ENCODE measurements around the gene MED16.

DNA sequence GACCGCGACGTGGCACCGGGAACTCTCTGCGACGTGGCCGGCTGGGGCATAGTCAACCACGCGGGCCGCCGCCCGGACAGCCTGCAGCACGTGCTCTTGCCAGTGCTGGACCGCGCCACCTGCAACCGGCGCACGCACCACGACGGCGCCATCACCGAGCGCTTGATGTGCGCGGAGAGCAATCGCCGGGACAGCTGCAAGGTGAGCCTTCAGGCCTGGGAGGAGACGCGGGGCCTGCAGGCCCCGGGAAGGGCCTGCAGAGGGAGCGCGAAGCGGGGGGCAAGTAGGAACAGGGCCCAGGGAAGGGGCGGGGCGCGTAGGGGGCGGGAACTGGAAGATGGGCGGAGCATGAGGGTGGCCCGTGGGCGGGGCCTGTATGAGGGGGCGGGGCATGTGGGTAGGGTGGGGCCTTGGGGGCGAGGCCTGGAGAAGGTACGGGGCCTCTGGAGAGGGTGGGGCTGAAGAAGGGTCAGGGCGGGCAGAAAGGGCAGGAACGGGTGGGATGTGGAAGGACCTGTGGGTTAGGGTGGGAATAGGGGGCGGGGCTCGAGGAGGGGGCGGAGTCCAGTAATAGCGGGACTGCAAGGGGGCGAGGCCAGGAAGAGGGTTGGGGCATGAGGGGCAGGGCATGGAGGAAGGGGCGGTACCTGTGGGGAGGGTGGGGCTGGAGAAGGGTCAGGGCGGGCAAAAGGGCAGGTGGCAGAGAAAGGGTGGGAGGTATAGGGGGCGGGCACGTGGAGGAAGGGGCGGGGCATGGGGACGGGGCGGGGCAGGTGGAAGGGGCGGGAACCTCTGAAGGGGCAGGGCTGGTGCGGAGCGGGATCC, 31.0 kb downstream of the MED16 start:
- TF ChIP-seq, protein P1, sequence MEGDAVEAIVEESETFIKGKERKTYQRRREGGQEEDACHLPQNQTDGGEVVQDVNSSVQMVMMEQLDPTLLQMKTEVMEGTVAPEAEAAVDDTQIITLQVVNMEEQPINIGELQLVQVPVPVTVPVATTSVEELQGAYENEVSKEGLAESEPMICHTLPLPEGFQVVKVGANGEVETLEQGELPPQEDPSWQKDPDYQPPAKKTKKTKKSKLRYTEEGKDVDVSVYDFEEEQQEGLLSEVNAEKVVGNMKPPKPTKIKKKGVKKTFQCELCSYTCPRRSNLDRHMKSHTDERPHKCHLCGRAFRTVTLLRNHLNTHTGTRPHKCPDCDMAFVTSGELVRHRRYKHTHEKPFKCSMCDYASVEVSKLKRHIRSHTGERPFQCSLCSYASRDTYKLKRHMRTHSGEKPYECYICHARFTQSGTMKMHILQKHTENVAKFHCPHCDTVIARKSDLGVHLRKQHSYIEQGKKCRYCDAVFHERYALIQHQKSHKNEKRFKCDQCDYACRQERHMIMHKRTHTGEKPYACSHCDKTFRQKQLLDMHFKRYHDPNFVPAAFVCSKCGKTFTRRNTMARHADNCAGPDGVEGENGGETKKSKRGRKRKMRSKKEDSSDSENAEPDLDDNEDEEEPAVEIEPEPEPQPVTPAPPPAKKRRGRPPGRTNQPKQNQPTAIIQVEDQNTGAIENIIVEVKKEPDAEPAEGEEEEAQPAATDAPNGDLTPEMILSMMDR (IDR thresholded peaks at IDR 0.05), result peak; percentile 71
- no peak for TF ChIP-seq ZFX (IDR thresholded peaks at IDR 0.05; ENCODE audit: borderline replicate concordance)
